Epithelial cell of esophagus (primary cell): Measurements from ENCODE around the gene MLLT10.

Experiments
- DNase-seq: peaks from one replicate; pipeline ENCODE4 v3.0.0; 2010; ENCODE audit warnings: low read depth
- H3K4me3 ChIP-seq: 2 replicates; pipeline ENCODE4 v1.5.1; 2011; ENCODE audit warnings: mild to moderate bottlenecking, low read length, control low read depth
- CTCF ChIP-seq: IDR thresholded peaks from 2 replicates; pipeline ENCODE4 v1.5.1; 2011; ENCODE audit warnings: low read depth, mild to moderate bottlenecking, low read length, control low read depth, inconsistent platforms; ENCODE audit not compliant: insufficient read depth; ENCODE audit errors: missing control alignments

The MLLT10 gene

DNA sequence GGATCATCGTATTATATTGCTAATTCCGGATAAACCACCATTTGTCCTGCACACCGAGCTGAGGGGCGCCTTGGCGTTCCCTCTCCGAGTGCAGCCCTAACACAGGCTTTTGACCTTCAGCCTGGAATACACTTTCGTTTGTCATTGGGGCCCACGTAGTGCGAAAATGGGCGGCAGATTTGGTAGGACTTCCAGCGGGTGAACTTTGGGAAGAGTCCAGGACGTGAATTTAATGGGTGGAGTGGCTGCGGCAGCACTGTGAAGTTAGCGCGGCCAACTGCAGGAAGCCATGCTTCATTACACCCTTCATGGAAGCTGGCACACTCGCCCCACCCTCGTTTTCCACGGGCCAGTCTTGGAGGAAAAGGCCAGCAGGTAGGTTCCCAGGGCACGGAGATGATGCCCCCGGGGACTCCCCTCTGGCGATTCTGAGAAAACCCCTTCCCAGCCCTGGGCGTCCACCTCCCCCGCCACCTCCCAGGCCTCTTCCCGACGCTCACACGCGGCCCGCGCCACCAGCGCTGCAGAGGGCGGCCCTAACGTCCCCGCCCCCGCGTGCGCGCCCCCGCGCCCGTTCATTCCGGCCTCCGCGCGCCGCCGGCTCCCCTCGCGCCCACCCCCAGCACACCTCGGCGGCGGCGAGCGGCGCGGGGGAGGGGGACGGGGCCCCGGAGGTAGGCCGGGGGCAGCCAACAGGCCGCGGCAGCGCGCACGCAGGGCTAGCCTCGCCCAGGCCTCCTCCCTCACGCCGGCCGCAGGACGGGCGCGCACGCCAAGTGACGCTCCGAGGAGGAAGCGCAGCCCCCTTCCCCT lies at the start of gene MLLT10:
MLLT10 (plus strand) TSS at position 766 of the 813 bp plus-strand sequence. CDS start 413 bp downstream, outside the sequence.
- peak; percentile 46 for TF ChIP-seq CTCF
- peak; percentile 91 for DNase-seq
- peak within 1 kb of the TSS; percentile 68 for H3K4me3 ChIP-seq

GRCh38 chr10:21487416-21488180 lies 46.4 kb upstream of the MLLT10 start:
- DNase-seq: no peak
- TF ChIP-seq CTCF: no peak
- H3K4me3 ChIP-seq: no peak overlapping the region

- no peak for DNase-seq
Observed at GRCh38 chr10:21488246-21488956, 45.6 kb upstream of the MLLT10 start.

DNA sequence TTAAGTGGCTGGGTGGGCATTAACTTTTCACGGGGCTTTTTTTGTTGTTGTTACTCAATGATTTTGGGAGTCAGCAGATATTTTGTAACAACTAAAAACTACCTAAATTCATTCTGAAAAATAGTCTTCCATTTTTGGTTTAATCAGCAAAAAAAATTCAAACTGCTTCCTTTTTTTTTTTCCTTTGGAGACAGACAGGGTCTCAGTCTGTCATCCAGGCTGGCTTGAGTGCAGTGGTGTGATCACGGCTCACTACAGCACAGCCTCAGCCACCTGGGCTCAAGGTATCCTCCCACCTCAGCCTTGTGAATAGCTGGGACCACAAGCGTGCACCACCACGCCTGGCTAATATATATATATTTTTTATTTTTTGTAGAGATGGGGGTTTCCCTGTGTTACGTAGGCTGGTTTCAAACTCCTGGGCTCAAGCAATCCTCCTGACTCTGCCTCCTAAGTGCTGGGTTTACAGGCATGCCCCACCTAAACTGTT lies 45.0 kb upstream of the MLLT10 start:
- H3K4me3 ChIP-seq: no peak overlapping the region
- no peak for TF ChIP-seq CTCF
- no peak for DNase-seq

More at GRCh38 chr10:21488246-21488956, 45.6 kb upstream of the MLLT10 start:
- no peak overlapping the region for H3K4me3 ChIP-seq
- no peak for TF ChIP-seq CTCF

- no peak for DNase-seq
- no peak for TF ChIP-seq CTCF
- H3K4me3 ChIP-seq: no peak overlapping the region
Observed at GRCh38 chr10:21490028-21490710, 43.9 kb upstream of the MLLT10 start.

GRCh38 chr10:21490711-21491105 lies 43.3 kb upstream of the MLLT10 start:
- no peak for DNase-seq
- no peak overlapping the region for H3K4me3 ChIP-seq
- TF ChIP-seq CTCF: no peak
